ENCODE measurements around the gene TSPAN7.

TSPAN7 gene

DNA sequence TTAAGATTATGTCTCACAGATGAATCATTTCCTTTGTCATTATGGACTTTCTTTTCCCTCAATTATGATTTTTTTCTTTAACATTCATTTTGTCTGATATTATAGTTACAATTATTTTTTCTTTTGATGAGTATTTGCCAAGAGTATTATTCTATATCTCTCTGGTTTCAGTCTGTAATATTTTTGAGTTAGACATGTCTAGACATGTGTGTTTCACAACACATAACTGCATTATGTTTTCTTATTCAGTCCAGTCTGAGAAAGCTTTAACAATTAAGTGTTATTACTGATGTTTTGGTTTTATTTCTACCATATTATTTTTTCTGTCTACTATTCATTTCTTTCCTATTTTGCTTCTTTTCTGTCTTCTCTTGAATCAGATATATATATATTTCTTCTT is 131.6 kb downstream of the TSPAN7 start:
- no peak for DNase-seq (ENCODE audit: low read depth)

DNA sequence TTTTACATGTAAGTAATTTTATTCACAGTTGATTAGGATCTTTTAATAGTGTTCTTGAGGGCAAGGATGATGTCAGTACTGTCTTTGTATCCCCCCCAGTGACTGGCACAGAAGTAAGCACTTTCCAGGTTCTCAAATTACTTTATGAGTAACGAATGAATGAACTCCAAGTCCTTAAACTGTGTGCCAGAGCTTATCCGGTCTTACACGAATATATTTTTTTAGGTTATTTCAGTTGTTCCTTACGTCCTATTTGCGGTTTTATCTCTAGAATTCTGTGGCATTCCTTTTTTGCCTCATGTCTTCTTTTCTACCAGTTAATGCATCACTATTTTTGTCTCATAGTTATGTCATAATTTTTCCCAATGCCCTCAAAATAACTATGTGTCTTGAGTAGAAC is 133.1 kb downstream of the TSPAN7 start:
- DNase-seq (ENCODE audit: low read depth), result no peak

DNA sequence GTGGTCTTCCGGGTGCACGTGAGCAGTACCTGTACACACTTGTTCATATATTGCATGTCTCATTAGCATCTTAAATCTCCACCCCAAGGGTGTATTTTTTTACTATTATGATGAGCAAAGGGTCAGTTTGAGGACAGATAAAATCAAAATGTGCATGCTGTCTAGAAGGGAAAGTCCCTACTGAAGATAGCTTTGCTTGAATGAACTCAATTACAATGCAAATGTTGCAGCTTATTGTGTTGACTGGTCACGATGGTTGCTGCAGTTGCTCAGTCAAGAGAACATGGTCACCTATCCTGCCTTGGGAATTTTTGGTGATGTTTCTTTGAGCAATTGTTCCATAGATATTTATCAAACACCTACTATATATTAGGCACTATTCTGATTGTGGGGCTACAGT is 136.1 kb downstream of the TSPAN7 start:
- no peak for DNase-seq (ENCODE audit: low read depth)

DNA sequence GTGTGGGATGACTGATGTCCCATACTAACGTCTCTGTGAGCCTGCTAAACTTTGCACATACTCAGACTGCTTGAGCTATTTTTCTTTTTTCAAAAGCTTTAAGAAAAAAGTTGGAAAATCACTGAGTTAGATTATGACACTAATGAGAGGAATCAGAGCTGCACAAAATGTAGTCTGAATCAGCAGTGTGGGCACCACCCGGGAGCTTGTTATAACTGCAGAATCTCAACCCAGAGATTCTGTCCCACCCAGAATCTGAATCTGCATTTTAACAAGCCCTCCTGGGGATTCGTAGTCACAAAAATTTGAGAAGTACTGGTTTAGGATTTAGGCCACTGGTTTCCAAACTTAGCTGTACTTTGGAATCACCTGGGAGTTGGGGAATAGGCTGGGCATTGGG is 137.8 kb downstream of the TSPAN7 start:
- no peak for DNase-seq (ENCODE audit: low read depth)

DNA sequence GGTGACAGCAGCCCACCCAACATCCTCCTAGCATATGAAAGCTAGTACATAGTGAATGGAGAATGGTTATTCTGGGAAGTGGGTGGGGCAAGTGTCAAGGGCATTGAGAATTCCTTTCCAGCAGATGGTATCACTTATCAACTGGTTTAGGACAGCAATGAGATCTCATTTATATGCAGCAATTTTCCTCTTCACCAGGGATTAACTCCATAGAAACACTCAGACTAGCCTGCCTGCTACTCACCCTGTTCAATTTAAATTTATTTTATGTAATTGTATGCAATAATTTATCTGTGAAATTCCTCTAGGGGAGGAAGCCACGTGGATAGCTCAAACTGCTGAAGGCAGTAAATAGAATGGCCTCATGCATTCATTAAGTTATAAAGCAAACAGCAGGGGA is 138.4 kb downstream of the TSPAN7 start:
- no peak for DNase-seq (ENCODE audit: low read depth)

DNA sequence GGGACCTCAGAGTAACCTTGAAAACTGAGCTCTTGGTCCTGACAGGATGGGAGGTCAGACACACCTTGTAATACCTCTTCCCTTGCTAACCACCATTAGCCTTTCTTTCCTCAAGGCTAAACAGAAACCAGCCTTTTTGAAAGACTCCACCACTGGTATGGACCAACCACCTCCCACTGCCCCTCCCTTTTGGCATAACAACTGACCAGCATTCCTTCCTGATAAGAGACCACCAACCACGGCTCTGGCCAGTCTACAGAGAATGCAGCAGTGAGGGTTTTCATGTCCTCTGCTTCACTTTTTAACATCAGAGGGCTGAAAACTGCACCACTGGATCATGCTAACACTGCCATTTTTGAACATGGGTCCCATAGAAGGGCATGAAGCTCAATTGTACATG is 139.7 kb downstream of the TSPAN7 start:
- no peak for DNase-seq (ENCODE audit: low read depth)

DNA sequence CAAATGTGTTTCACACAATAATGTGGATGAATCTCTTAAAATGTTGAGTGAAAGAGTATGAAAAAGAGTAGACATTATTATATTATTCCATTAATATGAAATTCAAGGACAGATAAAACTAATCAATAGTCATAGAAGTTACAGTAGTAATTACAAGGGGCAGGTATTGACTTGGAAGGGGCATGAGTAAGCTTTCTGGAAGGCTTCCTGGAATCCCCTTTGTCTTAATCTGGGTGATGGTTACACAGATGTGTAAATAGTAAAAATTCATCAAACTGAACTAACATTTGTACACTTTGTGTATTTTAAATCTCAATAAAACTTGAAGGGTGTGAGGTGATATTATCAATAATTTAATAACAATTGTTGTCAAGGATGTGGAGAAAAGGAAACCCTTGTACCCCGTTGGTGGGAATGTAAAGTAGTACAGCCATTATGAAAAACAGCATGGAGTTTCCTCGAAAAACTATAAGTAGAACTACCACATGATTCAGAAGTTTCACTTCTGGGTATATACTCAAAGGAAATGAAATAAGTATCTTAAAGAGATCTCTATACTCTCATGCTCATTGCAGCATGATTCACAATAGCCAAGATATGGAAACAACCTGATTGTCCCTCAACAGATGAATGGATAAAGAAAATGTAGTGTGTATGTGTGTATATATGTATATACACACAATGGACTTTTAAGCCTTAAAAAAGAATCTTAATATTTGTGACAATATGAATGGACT is 143.0 kb downstream of the TSPAN7 start:
- no peak for DNase-seq (ENCODE audit: low read depth)

DNA sequence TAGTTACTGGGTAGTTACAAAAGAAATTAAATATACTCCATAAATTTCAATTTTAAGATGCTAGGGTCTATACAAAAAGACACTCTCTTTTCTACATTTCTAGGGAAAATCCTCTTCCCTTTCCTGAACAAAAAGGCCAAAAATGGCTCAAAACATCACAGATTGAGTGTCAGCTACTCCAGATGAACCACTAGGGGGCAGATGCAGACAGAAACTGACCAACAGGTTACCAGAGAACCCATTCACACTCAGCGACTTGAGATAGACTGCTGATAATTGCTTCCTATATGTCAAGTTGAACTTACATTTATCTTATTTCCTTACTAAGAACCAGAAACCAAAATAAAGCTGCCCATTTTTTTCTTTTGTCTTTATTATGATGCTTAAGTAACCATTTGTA is 156.5 kb downstream of the TSPAN7 start:
- DNase-seq (ENCODE audit: low read depth), result no peak

DNA sequence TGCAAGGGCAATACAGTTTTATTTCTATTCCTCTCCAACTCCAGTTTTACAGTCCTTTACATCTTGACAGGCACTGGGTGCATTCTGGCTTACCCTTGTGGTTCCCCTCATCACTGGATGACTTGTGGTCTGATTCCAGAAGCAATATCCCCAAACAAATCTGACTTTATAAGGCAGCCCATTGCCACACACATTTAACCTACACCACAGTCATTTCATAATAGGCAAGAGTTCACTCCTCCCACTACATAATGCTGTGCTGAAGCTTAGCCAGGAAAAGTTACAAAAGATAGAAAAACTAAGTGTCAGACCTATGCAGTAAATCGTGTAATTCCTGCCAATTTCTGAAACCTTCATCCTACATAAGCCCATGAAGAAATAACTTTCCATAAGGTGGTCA is 157.0 kb downstream of the TSPAN7 start:
- DNase-seq (ENCODE audit: low read depth), result no peak

DNA sequence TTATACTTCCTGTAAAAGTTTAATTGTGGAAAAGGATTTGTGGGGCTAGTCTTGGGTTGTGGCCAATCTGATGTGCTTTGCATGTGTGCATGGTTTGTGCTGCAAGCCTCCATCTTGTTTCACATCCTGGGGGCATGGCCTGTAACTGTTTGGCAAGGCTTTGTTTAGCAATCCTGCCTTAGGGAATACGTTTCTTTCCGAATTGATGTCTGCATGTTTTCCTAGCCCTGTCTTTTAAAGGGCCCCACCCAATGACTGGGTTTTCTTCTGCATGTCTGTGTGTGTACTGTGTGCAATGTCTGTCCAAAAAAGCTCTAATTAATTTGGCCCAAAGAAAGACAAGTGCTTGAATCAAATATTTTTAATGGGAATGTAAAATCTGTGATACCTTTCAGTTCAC is 165.3 kb downstream of the TSPAN7 start:
- DNase-seq (ENCODE audit: low read depth), result no peak

DNA sequence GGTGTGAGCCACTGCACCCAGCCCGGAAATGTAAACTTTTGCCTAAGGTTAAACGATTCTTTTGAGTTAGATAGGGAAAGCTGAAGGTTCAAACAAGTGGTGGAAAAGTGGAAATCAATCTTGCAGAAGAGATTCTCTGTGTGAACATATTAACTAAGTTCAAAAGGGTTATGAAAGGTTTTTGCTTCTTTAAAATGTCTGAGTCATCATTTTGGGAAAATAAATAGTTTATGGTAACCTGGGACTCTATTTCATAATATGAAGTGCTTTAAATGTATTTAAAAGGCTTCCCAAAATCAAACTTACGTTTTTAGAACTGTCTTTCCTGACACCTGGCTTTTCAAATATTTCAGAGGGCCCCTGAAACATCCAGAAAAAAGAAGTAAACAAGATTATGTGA is 166.3 kb downstream of the TSPAN7 start:
- no peak for DNase-seq (ENCODE audit: low read depth)

DNA sequence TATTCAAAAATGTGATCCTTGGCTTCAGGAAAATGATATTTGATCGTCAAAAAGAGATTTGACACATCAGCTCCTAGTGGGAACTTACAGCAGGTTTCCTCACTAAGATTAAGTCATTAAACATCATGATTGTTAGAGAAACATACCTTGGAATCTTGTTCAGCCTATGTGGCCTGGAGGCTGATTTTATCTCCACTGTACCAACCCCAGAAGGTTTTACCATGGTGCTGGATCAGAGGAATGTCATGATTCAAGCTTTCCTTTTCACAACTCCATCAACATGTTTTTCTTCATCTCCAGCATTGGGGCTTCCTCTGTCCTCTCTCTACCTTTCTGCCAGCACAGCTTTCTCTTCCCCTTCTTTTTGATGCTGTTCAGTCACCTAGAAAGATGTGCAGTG is 171.5 kb downstream of the TSPAN7 start:
- no peak for DNase-seq (ENCODE audit: low read depth)
